B cell (primary cell): ENCODE results near the gene AKT1. TPM values are rescaled to one million over a fixed set of nuclear protein-coding genes. Genes with fewer than 3 reads are reported as not detected.
"Not testable (repeated sequence)": the region's sequence is repeated elsewhere in the genome, so short reads cannot be mapped to it uniquely, and the experiment has no call there.

Experiments
- ATAC-seq: fragments of 200-7000 bp; cut with Tn5 transposase; one replicate; pipeline ENCODE4 v1.10.0; 2021; ENCODE audit warnings: low read depth, mild to moderate bottlenecking, moderate number of reproducible peaks, moderate library complexity
- CTCF ChIA-PET: fragments of 350-600 bp; sonication (Branson Sonifier 250); formaldehyde crosslinking; loops from one replicate; lab custom pipeline; 2021; ENCODE audit warnings: antibody characterized with exemption, inconsistent platforms; lab: Charles Lee
- POLR2A ChIA-PET: fragments of 350-600 bp; sonication (Branson Sonifier 250); formaldehyde crosslinking; loops from one replicate; lab custom pipeline; 2021; ENCODE audit warnings: antibody characterized with exemption; lab: Charles Lee
- DNase-seq: peaks from one replicate; pipeline ENCODE4 v3.0.0; 2013
- H2AFZ ChIP-seq: 2 replicates; pipeline ENCODE4 v1.6.1; 2012; ENCODE audit warnings: mild to moderate bottlenecking, low read depth, low read length; ENCODE audit not compliant: insufficient read depth, poor library complexity, severe bottlenecking
- H3K27ac ChIP-seq, 2 donors: 1 replicate in 1 of 2; 2 replicates in 1 of 2; pipeline ENCODE4 v1.5.1; 2012 to 2013; ENCODE audit warnings: low read length in 2 of 2, mild to moderate bottlenecking in 2 of 2, moderate library complexity in 1 of 2
- H3K27me3 ChIP-seq, 4 experiments: fragments of 200-600 bp in 1 of 4; sonication (generic) in 1 of 4; replicated peaks in 1 of 4; 1 replicate in 2 of 4; 2 replicates in 2 of 4; pipeline versions ENCODE4 v1.6.1 to v1.7.0; 2013 to 2016; ENCODE audit warnings: low read length in 3 of 4, mild to moderate bottlenecking in 2 of 4, mixed read lengths in 1 of 4, moderate library complexity in 1 of 4; ENCODE audit not compliant: insufficient read depth in 4 of 4, control insufficient read depth in 3 of 4; ENCODE audit errors: control extremely low read depth in 1 of 4
- H3K36me3 ChIP-seq, 2 experiments: replicated peaks in 1 of 2; 1 replicate in 1 of 2; 2 replicates in 1 of 2; pipeline versions ENCODE4 v1.6.1 to v1.7.1; 2013; ENCODE audit warnings: low read length in 1 of 2; ENCODE audit not compliant: insufficient read depth in 2 of 2, control insufficient read depth in 1 of 2; ENCODE audit errors: control extremely low read depth in 1 of 2, extremely low read depth in 1 of 2
- H3K4me1 ChIP-seq, 2 donors: fragments of 200-600 bp in 1 of 2; sonication (generic) in 1 of 2; 1 replicate in 1 of 2; 2 replicates in 1 of 2; pipeline versions ENCODE4 v1.5.1 to v1.6.1; 2013 to 2017; ENCODE audit warnings: low read length in 2 of 2; ENCODE audit not compliant: control insufficient read depth in 2 of 2, insufficient read depth in 2 of 2
- H3K4me2 ChIP-seq: replicated peaks from 2 replicates; pipeline ENCODE3; 2012; ENCODE audit warnings: mild to moderate bottlenecking, low read depth, low read length; ENCODE audit not compliant: poor library complexity, severe bottlenecking
- H3K4me3 ChIP-seq, 5 experiments: fragments of 200-600 bp in 1 of 5; sonication (generic) in 1 of 5; 1 replicate in 3 of 5; 2 replicates in 2 of 5; pipeline versions ENCODE4 v1.5.1 to v1.7.0; 2011 to 2016; ENCODE audit warnings: low read length in 4 of 5, mild to moderate bottlenecking in 4 of 5, low read depth in 2 of 5, control low read depth in 1 of 5, moderate library complexity in 1 of 5; ENCODE audit not compliant: insufficient read depth in 1 of 5; ENCODE audit errors: control extremely low read depth in 1 of 5, extremely low read depth in 1 of 5
- H3K79me2 ChIP-seq: fragments of 200-600 bp; sonication (generic); one replicate; pipeline ENCODE4 v1.6.0; 2016; ENCODE audit warnings: low read length; ENCODE audit not compliant: control insufficient read depth, insufficient read depth
- H3K9ac ChIP-seq: fragments of 200-600 bp; sonication (generic); 2 replicates; pipeline ENCODE4 v1.6.1; 2017; ENCODE audit warnings: mild to moderate bottlenecking, low read length, moderate library complexity
- H3K9me3 ChIP-seq, 3 donors: one replicate each; pipeline versions ENCODE4 v1.6.1 to v1.7.1; 2013; ENCODE audit warnings: low read length in 2 of 3; ENCODE audit not compliant: control insufficient read depth in 2 of 3, insufficient read depth in 1 of 3; ENCODE audit errors: control extremely low read depth in 1 of 3
- H4K20me1 ChIP-seq: 2 replicates; pipeline ENCODE4 v1.6.0; 2012; ENCODE audit warnings: mild to moderate bottlenecking, low read length; ENCODE audit not compliant: insufficient read depth, control insufficient read depth, poor library complexity, severe bottlenecking
- H3K27ac Mint-ChIP-seq: one replicate; pipeline ENCODE4 v1.8.0; 2021; ENCODE audit warnings: mixed read lengths
- H3K27me3 Mint-ChIP-seq: one replicate; pipeline ENCODE4 v1.8.0; 2021; ENCODE audit warnings: mixed read lengths
- H3K4me1 Mint-ChIP-seq: one replicate; pipeline ENCODE4 v1.8.0; 2021; ENCODE audit warnings: mixed read lengths
- H3K4me3 Mint-ChIP-seq: one replicate; pipeline ENCODE4 v1.8.0; 2021; ENCODE audit warnings: mixed read lengths
- H3K9me3 Mint-ChIP-seq: one replicate; pipeline ENCODE4 v1.8.0; 2022; ENCODE audit warnings: mixed read lengths; ENCODE audit not compliant: insufficient read depth
- CTCF ChIP-seq: fragments of 200-600 bp; IDR thresholded peaks from one replicate; pipeline ENCODE4 v1.8.0; 2022; ENCODE audit warnings: antibody characterized with exemption, mild to moderate bottlenecking
- EZH2 ChIP-seq: IDR thresholded peaks from 2 replicates; pipeline ENCODE4 v1.6.1; 2012; ENCODE audit warnings: borderline replicate concordance, low read depth, mild to moderate bottlenecking, moderate library complexity, low read length; ENCODE audit not compliant: insufficient read depth, poor library complexity, severe bottlenecking
- WGBS: methylation state at CpG from one replicate; pipeline ENCODE4 v1.1.5; 2013; ENCODE audit warnings: missing lambda C conversion rate; ENCODE audit not compliant: insufficient coverage; 5-methylcytosine and 5-hydroxymethylcytosine counted together
- intact Hi-C: fragments of 100-400 bp; cut with micrococcal nuclease; formaldehyde crosslinking; loops from one replicate; pipeline ENCODE4 v1.10.0; 2022
- polyA plus RNA-seq: library from polyadenylated mRNA; depleted of rRNA; stranded (reverse); fragments of >200 nt; gene quantifications from 2 replicates; pipeline ENCODE4 v1.2.3, GENCODE V29; 2012
- total RNA-seq, 2 donors: library from RNA; stranded (reverse); fragments of 120-200 nt in 1 of 2; gene quantifications; 1 replicate in 1 of 2; 2 replicates in 1 of 2; pipeline versions ENCODE4 v1.2.3 to v1.2.4, GENCODE V29; 2013 to 2022

The AKT1 gene
- total and polyA plus RNA-seq, 2 donors (not counting 1 experiment from before 2014, with no cell fraction given), result 71.1 to 90.1 TPM

GRCh38 chr14:104751539-104752422 is 43.8 kb downstream of the AKT1 start:
- POLR2A ChIA-PET, result interaction anchor here (0.8 to 1.6 kb wide), 7 partner anchors 27 to 314 kb away, joined by 3 to 6 read pairs (median 3); partner anchors contain the start of genes ADSS1, GPR132 and ZBTB42
- Histone ChIP-seq H3K4me1 (peaks cover 18 to 24% of the 10 kb centered on the region in 2 donors), H2AFZ (peak overlapping the region; percentile 82), H3K4me3 (peak overlapping the region; percentile 22 to 98 (median 91)), H3K79me2 (peaks cover 32% of the 10 kb centered on the region), H3K9me3 (peaks cover 0 to 14% (median 0%) of the 10 kb centered on the region in 3 donors), H3K4me2 (peak overlapping the region; percentile 94), H3K27ac (peak overlapping the region; percentile 80 to 90), H3K9ac (peak overlapping the region; percentile 88), H3K27me3 (no peaks in the 10 kb centered on the region), H4K20me1 (peaks cover 28% of the 10 kb centered on the region), H3K36me3 (peaks cover 0 to 13% of the 10 kb centered on the region in 2 experiments)
- H3K4me1 Mint-ChIP-seq, result peaks cover 30% of the 10 kb centered on the region
- ATAC-seq (no peak), DNase-seq (no peak)
- 81% methylated on average over 82 of the region's 90 CpGs for WGBS
- TF ChIP-seq CTCF, result no peak
- no peak for TF ChIP-seq EZH2
- no peaks in the 10 kb centered on the region for H3K27me3 Mint-ChIP-seq
- intact Hi-C loops, result loop anchor here (1.0 to 5.0 kb wide), 8 partner anchors 17 to 1034 kb away; partner anchors contain the start of genes ADSS1, BRF1, GPR132 and XRCC3
- no peaks in the 10 kb centered on the region for H3K9me3 Mint-ChIP-seq
- peak overlapping the region; percentile 91 for H3K4me3 Mint-ChIP-seq
- H3K27ac Mint-ChIP-seq, result peak overlapping the region; percentile 95
- CTCF ChIA-PET, result interaction anchor here (0.5 to 2.5 kb wide), 9 partner anchors 11 to 94 kb away, joined by 3 to 12 read pairs (median 4); partner anchors contain the start of gene ADSS1

GRCh38 chr14:104750753-104751057 is 44.8 kb downstream of the AKT1 start:
- peaks cover 18% of the 10 kb centered on the region for H4K20me1 ChIP-seq
- H3K4me3 ChIP-seq, H3K27me3 ChIP-seq, H3K27ac Mint-ChIP-seq, H3K9me3 Mint-ChIP-seq, H2AFZ ChIP-seq, H3K9ac ChIP-seq, H3K4me2 ChIP-seq, DNase-seq, H3K36me3 ChIP-seq, ATAC-seq, H3K27ac ChIP-seq, H3K27me3 Mint-ChIP-seq, POLR2A ChIA-PET: not testable (repeated sequence)
- peaks cover 0 to 14% (median 0%) of the 10 kb centered on the region in 3 donors for H3K9me3 ChIP-seq
- H3K79me2 ChIP-seq, result peaks cover 32% of the 10 kb centered on the region
- WGBS, result 100% methylated on average over 3 of the region's 5 CpGs
- peak overlapping the region; percentile 54 for H3K4me3 Mint-ChIP-seq
- intact Hi-C loops, result loop anchor here (5.0 kb wide), 3 partner anchors 317 to 1033 kb away; partner anchors contain the start of genes BRF1, GPR132, XRCC3 and ZFYVE21
- CTCF ChIA-PET, result interaction anchor here (0.9 to 2.5 kb wide), 4 partner anchors 15 to 85 kb away, joined by 3 to 12 read pairs (median 4); no protein-coding TSS in a partner anchor
- peaks cover 18 to 24% of the 10 kb centered on the region in 2 donors for H3K4me1 ChIP-seq
- H3K4me1 Mint-ChIP-seq, result peaks cover 28% of the 10 kb centered on the region
